T-helper 2 cell treated with Interferon-gamma antibody and Interleukin-4, amounts not matched to agents 5 μg/mL and 100 μg/mL, for 36 hours (primary cell): ENCODE measurements around the gene SYNE1.
"Not testable (repeated sequence)": the region's sequence is repeated elsewhere in the genome, so short reads cannot be mapped to it uniquely, and the experiment has no call there.

Experiments used
- DNase-seq: peaks from one replicate; pipeline ENCODE4 v3.0.0; 2021; ENCODE audit warnings: low spot score
- H3K27ac Mint-ChIP-seq: one replicate; pipeline ENCODE4 v1.8.0; 2021; ENCODE audit warnings: mild to moderate bottlenecking, mixed read lengths
- H3K27me3 Mint-ChIP-seq: one replicate; pipeline ENCODE4 v1.8.0; 2021; ENCODE audit warnings: low read depth, mixed read lengths
- H3K36me3 Mint-ChIP-seq: one replicate; pipeline ENCODE4 v1.8.0; 2021; ENCODE audit warnings: low read depth, mixed read lengths
- H3K4me1 Mint-ChIP-seq: one replicate; pipeline ENCODE4 v1.8.0; 2021; ENCODE audit warnings: low read depth, mixed read lengths
- H3K4me3 Mint-ChIP-seq: one replicate; pipeline ENCODE4 v1.8.0; 2022; ENCODE audit warnings: mild to moderate bottlenecking, moderate library complexity, mixed read lengths
- H3K9me3 Mint-ChIP-seq: one replicate; pipeline ENCODE4 v1.8.0; 2021; ENCODE audit warnings: mixed read lengths

The SYNE1 gene

DNA sequence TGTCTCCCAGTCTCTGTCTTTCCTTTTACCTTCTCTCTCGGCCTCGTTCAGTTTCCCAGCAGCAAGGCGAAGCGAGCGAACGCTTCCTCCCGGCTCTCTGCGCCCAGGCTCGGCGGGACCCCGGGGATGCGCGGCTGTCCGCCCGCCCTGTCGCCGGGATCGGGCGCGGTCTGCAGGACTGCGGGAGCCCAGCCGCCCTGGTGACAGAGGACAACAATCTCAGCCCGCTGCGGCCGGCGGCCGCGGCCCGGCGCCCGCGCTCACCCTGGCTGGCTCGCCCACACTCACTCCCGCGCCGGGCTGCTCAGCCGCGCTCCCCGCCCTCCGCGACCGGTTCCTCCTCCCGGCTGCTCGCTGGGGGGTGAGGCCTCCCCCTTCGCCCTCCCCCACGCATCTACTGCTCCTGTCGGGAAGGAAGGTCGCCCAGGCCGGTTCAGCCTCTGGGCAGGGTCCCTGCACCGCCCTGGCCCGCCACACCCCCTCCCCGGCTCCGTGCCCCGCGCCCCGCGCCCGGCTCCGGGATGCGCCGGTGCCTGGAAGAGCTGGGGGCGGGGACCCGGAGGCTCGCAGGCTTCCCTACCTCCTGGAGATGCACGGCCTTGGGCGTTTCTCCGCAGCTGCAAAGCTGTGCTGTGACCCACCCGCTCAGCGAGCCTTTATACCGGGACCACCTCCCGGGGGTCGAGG, 410 bp downstream of the SYNE1 start:
- no peak overlapping the region for H3K27ac Mint-ChIP-seq

DNA sequence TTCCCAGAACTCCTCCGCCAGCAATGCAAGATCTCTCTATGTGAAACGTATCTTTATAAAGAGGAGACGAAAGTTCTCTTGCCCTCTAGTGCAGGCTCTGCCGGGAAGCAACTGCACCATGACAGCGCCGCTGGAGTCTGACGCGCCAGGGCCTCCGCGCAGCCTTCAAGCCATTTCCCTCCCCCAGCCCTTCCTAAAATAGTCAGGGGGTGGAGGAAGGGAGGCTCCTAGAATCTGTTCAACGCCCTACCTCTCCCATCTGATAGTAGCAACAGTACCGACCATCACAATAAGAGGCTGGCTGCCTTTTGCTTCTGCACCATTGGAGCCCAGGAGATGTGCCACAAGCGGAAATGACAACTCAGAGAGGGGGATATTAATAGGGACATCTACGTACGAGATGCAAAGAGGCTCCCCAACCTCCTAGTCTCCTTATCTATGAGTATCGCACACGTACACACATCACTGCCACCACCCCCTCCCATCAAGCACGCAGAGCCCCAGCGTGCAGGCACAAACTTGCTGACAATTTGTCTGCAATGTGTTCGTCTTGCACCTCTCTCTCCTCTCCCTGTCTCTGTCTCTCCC, 1.0 kb downstream of the SYNE1 start:
- Mint-ChIP-seq H3K9me3 (no peaks in the 10 kb centered on the region), H3K27me3 (peaks cover 49% of the 10 kb centered on the region), H3K4me3 (peak overlapping the region; percentile 77), H3K36me3 (no peaks in the 10 kb centered on the region), H3K4me1 (peaks cover 7% of the 10 kb centered on the region), H3K27ac (no peak overlapping the region)
- no peak for DNase-seq

More for the DNA sequence above, 410 bp downstream of the SYNE1 start:
- peaks cover 49% of the 10 kb centered on the region for H3K27me3 Mint-ChIP-seq
- H3K4me1 Mint-ChIP-seq, result peaks cover 7% of the 10 kb centered on the region
- H3K4me3 Mint-ChIP-seq, result peak overlapping the region; percentile 77
- no peaks in the 10 kb centered on the region for H3K36me3 Mint-ChIP-seq
- no peaks in the 10 kb centered on the region for H3K9me3 Mint-ChIP-seq
- no peak for DNase-seq

DNA sequence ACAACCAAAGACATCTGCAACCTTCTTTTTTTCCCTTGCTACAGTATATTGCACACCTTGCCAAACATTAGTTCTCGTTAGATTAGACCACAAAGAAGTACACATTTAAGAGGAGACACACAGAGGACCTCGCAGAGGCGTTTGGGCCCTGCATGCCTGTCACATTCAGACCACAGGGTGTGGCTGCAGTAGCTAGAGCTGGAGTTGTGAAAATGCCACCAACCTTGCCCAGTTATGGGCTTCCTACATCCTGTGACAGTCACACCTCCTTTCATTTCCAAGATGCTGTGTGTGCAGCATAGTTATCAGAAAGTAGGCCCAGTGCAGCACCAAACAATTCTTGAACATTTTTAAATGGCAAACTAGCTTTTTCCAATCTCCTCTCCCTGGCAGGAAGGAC, 2.4 kb downstream of the SYNE1 start:
- no peak for DNase-seq
- Mint-ChIP-seq H3K4me1 (peaks cover 7% of the 10 kb centered on the region), H3K9me3 (no peaks in the 10 kb centered on the region), H3K36me3 (no peaks in the 10 kb centered on the region), H3K27ac (no peak overlapping the region), H3K4me3 (no peak overlapping the region), H3K27me3 (peaks cover 47% of the 10 kb centered on the region)

DNA sequence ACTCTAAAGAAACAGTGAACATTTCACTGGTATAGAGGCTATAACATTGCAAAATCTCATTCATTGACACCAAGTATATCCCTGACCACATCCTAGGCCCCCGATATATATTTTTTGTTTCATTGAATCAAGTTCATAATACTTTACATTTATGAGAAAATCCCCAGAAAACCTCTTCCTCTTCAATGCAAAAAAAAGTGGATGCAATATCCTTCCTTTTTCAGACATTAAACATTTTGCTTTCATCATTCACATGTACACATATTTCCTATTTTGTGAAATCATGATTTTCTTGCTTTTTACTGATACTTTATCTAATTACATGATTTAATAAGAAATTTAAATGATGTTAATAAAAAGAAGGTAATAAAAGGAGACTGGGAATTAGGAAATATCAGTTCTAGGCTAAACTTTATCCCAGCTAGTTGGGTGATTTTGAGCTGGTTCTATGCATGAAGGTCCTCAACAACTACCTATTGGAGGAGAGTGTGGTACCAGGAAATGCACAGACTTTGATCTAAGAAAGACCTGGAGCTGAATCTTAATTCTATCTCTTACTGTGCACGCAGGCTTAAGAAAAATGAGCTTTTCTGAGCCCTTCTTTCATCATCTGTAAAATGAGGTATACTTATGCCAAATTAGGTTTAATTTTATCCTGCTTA, 4.9 kb downstream of the SYNE1 start:
- peaks cover 32% of the 10 kb centered on the region for H3K27me3 Mint-ChIP-seq
- H3K36me3 Mint-ChIP-seq, result no peaks in the 10 kb centered on the region
- DNase-seq, result no peak
- H3K9me3 Mint-ChIP-seq, result no peaks in the 10 kb centered on the region
- no peak overlapping the region for H3K27ac Mint-ChIP-seq
- no peak overlapping the region for H3K4me3 Mint-ChIP-seq
- H3K4me1 Mint-ChIP-seq, result peaks cover 7% of the 10 kb centered on the region

DNA sequence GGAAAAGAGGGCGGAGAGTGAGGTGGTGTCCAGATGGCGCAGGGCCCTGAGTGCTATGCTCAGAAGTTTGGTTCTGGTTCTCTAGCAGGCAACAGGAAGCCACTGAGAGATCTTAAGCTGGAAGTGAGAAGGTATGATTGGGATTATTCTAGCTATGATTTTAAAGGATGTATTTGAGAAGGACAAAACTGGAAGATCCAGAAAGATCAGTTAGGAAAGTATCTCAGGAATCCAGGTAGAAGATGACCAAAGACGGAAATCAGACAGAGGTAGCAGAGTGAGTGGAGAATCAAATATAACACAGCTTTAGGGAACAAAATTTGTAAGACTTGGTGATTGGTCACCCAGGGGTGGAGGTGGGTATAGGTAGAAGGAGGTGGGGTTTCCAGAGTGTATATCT, 5.8 kb downstream of the SYNE1 start:
- H3K4me1 Mint-ChIP-seq, result peaks cover 6% of the 10 kb centered on the region
- H3K4me3 Mint-ChIP-seq, result no peak overlapping the region
- no peaks in the 10 kb centered on the region for H3K9me3 Mint-ChIP-seq
- H3K36me3 Mint-ChIP-seq, result no peaks in the 10 kb centered on the region
- H3K27me3 Mint-ChIP-seq, result peaks cover 28% of the 10 kb centered on the region
- no peak overlapping the region for H3K27ac Mint-ChIP-seq
- no peak for DNase-seq

DNA sequence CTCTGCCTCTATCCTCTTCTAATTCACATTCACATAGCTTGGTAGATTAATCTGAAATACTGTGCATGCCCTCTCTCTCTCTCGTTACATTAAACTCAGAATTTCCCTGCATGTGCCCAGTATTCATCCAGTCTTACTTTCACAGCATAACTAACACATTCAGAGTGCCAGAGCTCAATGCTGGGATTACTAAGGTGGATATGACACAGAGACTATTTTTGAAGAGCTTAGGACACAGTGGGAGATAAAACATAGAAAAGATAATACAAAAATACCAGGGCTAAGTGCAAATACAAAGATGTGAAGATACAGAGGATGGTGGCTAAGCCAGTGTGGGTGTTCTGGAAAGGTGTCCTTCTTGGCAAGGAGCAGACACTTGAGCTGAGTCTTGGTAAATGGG, 6.3 kb downstream of the SYNE1 start:
- Mint-ChIP-seq H3K36me3 (no peaks in the 10 kb centered on the region), H3K27ac (no peak overlapping the region), H3K4me3 (no peak overlapping the region)

DNA sequence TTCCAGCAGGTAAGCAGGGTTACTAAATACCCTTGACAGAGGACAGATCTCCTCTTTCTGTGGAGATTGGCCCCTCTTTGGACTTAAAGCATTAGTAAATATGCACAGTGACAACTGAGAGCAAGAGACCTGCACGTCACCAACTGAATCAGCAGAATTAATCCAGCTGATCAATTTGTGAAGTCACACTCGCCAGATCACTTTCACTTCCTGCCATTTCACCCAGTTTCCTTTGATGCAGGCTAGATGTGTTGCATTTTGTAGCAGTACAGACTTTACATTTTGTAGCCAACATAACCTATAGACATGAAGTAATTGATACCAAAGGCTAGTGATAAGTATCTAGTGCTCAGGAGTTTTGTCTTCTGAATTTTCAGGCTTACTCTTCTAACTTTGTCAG, 11.9 kb downstream of the SYNE1 start:
- no peaks in the 10 kb centered on the region for H3K9me3 Mint-ChIP-seq
- no peak for DNase-seq
- H3K4me3 Mint-ChIP-seq, result no peak overlapping the region
- H3K27me3 Mint-ChIP-seq, result no peaks in the 10 kb centered on the region
- no peaks in the 10 kb centered on the region for H3K4me1 Mint-ChIP-seq
- no peaks in the 10 kb centered on the region for H3K36me3 Mint-ChIP-seq
- H3K27ac Mint-ChIP-seq, result no peak overlapping the region

More for the DNA sequence above, 6.3 kb downstream of the SYNE1 start:
- Mint-ChIP-seq H3K27me3 (peaks cover 23% of the 10 kb centered on the region), H3K9me3 (no peaks in the 10 kb centered on the region), H3K4me1 (peaks cover 2% of the 10 kb centered on the region)
- DNase-seq, result no peak

DNA sequence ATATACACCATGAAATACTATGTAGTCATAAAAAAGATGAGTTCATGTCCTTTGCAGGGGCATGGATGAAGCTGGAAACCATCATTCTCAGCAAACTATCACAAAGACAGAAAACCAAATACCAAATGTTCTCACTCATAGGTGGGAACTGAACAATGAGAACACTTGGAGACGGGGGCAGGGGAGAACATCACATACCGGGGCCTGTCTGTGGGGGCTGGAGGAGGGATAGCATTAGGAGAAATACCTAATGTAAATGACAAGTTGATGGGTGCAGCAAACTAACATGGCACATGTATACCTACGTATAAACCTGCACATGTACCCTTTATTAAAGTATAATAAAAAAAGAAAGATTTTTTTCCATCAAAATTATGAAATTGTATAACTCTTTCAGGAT, 22.4 kb downstream of the SYNE1 start:
- not testable (repeated sequence) for H3K9me3 Mint-ChIP-seq, DNase-seq, H3K4me3 Mint-ChIP-seq, H3K27ac Mint-ChIP-seq, H3K27me3 Mint-ChIP-seq, H3K4me1 Mint-ChIP-seq, H3K36me3 Mint-ChIP-seq

DNA sequence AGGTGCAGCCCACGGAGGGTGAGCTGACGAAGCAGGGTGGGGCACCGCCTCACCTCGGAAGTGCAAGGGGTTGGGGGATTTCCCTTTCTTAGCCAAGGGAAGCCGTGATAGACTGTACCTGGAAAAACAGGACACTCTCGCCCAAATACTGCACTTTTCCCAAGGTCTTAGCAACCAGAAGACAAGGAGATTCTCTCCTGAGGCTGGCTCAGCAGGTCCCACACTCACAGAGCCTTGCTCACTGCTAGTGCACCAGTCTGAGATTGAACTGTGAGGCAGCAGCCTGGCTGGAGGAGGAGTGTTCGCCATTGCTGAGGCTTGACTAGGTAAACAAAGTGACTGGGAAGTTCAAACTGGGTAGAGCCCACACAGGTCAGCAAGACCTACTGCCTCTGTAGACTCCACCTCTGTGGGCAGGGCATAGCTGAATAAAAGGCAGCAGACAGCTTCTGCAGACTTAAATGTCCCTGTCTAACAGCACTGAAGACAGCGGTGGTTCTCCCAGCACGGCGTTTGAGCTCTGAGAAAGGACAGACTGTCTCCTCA, 28.0 kb downstream of the SYNE1 start:
- Mint-ChIP-seq H3K27me3 (no peaks in the 10 kb centered on the region), H3K36me3 (no peaks in the 10 kb centered on the region), H3K9me3 (no peaks in the 10 kb centered on the region), H3K4me1 (no peaks in the 10 kb centered on the region), H3K4me3 (no peak overlapping the region), H3K27ac (no peak overlapping the region)
- no peak for DNase-seq

DNA sequence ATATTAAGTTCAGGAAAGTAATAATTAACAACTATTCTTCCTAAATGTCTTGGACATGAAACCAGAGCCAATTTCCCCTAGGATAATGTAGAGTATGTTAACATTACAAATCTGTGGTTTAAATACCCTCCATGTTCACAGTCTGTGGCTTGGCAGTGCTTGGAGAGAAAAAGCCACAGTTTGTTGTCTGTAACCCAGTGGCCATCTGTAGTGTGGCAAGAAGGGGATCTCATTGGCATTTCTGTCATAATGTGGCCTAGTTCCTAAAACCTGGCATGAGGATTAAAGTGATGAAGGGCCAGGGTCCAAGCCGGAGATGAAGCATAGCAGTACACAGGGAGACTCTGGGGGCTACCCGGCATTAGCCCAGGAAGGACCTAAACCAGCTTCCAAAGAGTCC, 31.2 kb downstream of the SYNE1 start:
- Mint-ChIP-seq H3K4me3 (no peak overlapping the region), H3K27ac (no peak overlapping the region), H3K36me3 (no peaks in the 10 kb centered on the region), H3K4me1 (no peaks in the 10 kb centered on the region), H3K27me3 (no peaks in the 10 kb centered on the region), H3K9me3 (no peaks in the 10 kb centered on the region)
- no peak for DNase-seq

DNA sequence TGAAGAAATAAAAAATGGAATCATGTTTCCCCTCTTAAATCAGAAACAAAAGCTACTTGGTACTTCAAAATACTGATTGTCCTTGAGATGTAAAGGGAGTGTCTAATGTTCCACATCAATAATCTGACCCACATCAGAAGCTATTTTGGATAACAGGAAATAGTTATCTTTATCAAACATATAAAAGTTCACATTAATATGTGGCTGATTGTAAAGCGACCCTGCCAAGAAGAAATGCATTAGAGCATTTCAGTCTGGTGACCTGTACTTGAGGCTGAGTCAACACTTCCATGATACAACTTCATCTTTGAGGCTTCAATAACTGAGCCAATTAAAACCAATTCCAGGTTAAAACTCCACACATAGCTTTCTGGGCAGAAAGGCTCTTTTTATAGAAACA, 31.8 kb downstream of the SYNE1 start:
- DNase-seq, result no peak
- Mint-ChIP-seq H3K9me3 (no peaks in the 10 kb centered on the region), H3K36me3 (no peaks in the 10 kb centered on the region), H3K27ac (no peak overlapping the region), H3K4me3 (no peak overlapping the region), H3K27me3 (no peaks in the 10 kb centered on the region), H3K4me1 (no peaks in the 10 kb centered on the region)

DNA sequence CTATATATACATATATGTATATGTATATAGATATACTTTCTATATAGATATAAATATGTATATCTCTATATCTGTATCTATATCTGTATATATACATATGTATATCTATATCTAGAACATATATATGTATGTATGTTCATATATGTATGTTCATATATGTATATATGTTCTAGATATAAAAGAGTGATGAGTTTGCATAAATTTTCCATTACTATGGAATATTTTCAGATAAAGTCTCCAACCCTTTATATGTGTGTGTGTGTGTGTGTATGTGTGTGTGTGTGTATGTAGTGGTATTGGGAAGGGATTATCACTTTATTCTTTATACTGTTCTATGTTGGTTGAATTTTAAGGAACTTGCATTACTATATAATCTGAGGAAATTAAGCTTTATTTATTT, 33.3 kb downstream of the SYNE1 start:
- H3K27me3 Mint-ChIP-seq, result no peaks in the 10 kb centered on the region
- H3K4me1 Mint-ChIP-seq, result no peaks in the 10 kb centered on the region
- no peaks in the 10 kb centered on the region for H3K36me3 Mint-ChIP-seq

DNA sequence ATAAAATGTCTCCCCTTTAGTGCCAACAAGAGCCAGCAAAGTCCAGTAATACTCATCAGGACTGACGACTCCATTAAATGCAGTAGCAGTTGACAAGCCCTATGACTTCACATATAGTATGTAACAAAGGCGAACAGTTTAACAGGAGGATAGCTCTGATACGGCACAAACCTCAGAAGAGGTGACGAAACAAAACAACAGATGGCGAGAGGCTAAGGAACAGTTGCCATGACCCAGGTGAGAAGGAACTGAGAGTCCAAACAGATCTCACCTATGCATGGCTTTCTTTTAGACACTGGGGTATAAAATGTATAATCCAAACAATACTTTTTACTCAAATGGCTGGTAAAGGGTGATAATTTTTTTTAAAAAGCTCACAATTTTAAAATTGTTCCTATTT, 37.1 kb downstream of the SYNE1 start:
- Mint-ChIP-seq H3K4me1 (no peaks in the 10 kb centered on the region), H3K27me3 (no peaks in the 10 kb centered on the region), H3K9me3 (no peaks in the 10 kb centered on the region), H3K27ac (no peak overlapping the region), H3K36me3 (no peaks in the 10 kb centered on the region), H3K4me3 (no peak overlapping the region)
- DNase-seq, result no peak

More for the DNA sequence above, 33.3 kb downstream of the SYNE1 start:
- H3K27ac Mint-ChIP-seq, result no peak overlapping the region
- DNase-seq, result no peak
- no peak overlapping the region for H3K4me3 Mint-ChIP-seq
- no peaks in the 10 kb centered on the region for H3K9me3 Mint-ChIP-seq

DNA sequence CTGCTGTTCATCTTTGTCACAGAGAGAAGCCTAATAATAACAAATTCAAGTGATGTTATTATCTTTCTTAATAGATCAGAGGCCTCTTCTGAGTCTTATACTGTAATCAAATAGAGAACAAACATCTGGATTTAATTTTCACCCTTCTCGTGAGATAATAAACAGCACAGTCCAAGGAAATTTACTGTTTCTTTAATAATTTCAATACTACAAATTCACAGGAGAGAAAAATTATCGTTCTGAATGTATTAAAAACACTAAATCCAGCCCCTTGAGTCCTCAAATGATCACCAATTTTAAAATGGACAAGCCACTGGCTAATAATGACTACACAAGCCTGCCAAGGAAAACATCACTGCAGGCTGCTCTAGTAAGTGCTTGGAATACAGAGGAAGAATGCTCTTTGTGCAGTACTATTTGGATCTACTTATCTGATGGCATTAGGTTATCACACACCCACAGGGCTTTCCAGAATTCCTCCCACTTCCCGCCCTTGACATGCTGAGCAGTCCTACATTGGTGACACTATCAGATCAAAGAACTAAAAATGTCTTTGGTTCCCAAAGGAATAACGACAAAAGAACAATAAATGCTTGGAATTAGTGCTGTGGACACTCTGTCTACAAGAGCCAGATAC, 38.1 kb downstream of the SYNE1 start:
- H3K27ac Mint-ChIP-seq, result no peak overlapping the region
- H3K4me1 Mint-ChIP-seq, result no peaks in the 10 kb centered on the region
- H3K36me3 Mint-ChIP-seq, result no peaks in the 10 kb centered on the region
- DNase-seq, result no peak
- no peaks in the 10 kb centered on the region for H3K27me3 Mint-ChIP-seq
- H3K4me3 Mint-ChIP-seq, result no peak overlapping the region
- H3K9me3 Mint-ChIP-seq, result no peaks in the 10 kb centered on the region
